ENCODE results near the gene RFX4. TPM values are rescaled to one million over a fixed set of nuclear protein-coding genes. Genes with fewer than 3 reads are reported as not detected.

The RFX4 gene
- total RNA-seq, 2 experiments from 2014 or later, result not detected

DNA sequence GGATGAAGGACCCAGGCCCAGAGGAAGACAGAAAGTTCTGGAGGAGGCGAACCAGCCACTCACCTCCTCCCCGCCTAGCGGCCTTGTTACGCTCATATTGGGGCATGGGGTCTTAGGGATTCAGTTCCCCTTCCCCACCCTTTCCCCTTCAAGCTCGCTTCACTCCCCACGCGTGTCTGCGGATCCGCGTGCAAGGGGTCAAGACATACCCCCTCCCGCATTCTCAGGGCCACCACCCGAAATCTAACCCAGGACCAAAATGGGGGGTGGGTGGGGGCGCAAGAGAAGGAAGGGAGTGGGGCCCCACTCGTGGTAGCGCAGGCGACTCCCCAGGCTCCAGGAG lies 584 bp upstream of the RFX4 start:
- Mint-ChIP-seq H3K4me1 (ENCODE audit: low read depth) (peaks cover 29% of the 10 kb centered on the region), H3K4me3 (peak overlapping the region; percentile 15), H3K27me3 (peaks cover 76% of the 10 kb centered on the region), H3K36me3 (ENCODE audit: low read depth) (no peaks in the 10 kb centered on the region), H3K9me3 (no peaks in the 10 kb centered on the region), H3K27ac (no peak overlapping the region)
- ChIA-PET POLR2A (no interaction called here), CTCF (no interaction called here)
- DNase-seq (no peak), ATAC-seq (no peak)
- TF ChIP-seq, protein P1, sequence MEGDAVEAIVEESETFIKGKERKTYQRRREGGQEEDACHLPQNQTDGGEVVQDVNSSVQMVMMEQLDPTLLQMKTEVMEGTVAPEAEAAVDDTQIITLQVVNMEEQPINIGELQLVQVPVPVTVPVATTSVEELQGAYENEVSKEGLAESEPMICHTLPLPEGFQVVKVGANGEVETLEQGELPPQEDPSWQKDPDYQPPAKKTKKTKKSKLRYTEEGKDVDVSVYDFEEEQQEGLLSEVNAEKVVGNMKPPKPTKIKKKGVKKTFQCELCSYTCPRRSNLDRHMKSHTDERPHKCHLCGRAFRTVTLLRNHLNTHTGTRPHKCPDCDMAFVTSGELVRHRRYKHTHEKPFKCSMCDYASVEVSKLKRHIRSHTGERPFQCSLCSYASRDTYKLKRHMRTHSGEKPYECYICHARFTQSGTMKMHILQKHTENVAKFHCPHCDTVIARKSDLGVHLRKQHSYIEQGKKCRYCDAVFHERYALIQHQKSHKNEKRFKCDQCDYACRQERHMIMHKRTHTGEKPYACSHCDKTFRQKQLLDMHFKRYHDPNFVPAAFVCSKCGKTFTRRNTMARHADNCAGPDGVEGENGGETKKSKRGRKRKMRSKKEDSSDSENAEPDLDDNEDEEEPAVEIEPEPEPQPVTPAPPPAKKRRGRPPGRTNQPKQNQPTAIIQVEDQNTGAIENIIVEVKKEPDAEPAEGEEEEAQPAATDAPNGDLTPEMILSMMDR (IDR thresholded peaks at IDR 0.05), result no peak
- intact Hi-C loops (cut with micrococcal nuclease), result no loop called here

DNA sequence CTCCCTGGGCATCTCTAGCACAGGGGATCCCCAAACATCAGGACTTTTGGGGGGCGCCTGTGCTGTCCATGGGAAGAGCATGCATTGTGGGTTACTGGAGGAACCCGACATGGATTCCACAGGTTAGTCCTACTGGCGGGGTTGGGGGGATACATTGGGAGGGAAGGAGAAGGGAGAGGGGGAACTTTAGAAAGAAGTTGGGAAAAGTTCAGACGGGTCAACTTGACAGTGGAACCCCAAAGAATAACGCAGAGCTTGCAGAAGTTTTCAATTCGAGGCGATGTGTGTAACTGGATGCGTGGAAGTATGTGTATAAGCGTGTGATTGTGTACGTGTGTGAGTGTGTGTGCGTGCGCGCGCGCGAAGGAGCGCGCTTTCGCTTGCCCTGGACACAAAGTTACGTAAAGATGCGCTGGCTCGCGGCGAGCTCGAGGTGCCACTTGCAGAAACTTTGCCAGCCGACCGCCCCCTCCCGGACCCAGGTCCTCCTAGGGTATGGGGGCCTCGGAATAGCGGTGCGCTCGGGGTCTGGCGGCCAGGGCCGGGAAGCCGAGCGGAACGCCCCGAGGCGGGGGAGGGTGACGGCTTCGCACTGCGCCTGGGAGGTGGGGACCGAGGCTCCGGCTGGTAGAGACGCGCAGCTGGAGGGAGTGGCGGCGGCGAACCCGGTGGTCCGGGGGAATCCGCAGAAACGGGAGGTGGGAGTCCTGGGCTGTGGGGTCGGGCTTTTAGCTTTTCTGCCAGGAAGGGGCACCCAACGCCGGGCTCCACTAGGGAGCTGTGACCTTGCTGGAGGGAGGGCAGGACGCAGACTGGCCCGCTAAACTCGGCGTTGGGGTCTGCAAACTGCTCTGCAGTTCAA lies 669 bp downstream of the RFX4 start:
- peak; percentile 45 for DNase-seq
- intact Hi-C loops (cut with micrococcal nuclease), result no loop called here
- no peak overlapping the region for H3K27ac Mint-ChIP-seq
- peak overlapping the region; percentile 57 for H3K4me3 Mint-ChIP-seq
- H3K27me3 Mint-ChIP-seq, result peaks cover 83% of the 10 kb centered on the region
- H3K9me3 Mint-ChIP-seq, result no peaks in the 10 kb centered on the region
- H3K36me3 Mint-ChIP-seq (ENCODE audit: low read depth), result no peaks in the 10 kb centered on the region
- POLR2A ChIA-PET, result no interaction called here
- TF ChIP-seq, protein P1 (IDR thresholded peaks at IDR 0.05), result no peak
- ATAC-seq, result peak; percentile 41
- peaks cover 29% of the 10 kb centered on the region for H3K4me1 Mint-ChIP-seq (ENCODE audit: low read depth)
- CTCF ChIA-PET, result no interaction called here

DNA sequence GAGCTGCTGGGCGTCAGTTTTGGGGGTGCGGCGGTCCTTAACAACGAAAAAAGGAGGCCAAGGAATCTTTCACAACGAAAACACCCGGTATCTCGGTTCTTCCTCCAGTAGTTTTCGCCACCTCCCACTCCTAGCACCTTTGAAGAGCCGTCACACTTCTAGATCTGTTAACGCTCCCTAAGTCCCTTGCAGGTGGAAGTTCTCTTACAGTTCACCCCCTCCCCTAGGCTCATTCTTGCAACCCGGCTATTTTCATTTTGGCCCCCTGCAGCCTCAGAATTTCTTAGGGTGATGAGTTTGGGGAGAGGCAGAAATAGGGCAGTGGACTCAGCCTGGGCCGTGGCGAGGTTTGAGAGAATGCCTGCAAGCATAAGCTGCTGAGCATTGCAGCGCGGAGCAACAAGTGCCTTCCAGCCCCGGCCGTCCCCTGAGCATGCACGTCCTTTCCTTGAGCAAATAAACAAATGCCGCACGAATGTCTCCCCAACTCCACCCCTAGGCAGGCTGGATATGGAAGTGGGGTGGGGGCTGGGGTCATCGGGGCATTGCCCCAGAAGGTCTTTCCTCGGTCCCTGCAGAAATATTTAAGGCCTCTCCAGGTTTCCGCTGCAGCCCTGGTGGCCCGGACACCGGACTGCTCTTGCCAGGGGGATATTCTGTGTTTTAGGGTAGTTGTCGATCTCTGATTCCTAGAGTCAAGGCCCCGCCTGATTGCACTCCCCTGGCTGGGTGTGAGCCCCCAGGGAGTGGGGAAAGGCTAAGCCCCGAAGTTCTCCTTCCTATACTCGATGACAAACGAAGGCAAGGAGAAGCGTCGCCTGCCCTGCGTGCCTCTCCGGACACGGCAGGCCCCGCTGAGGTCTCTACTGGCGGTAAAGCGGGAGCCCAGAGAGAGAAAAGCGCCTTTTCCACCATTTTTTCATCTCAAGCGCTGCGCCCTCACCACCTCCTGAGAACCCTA lies 1.6 kb downstream of the RFX4 start:
- TF ChIP-seq, protein P1 (IDR thresholded peaks at IDR 0.05), result no peak
- Mint-ChIP-seq H3K9me3 (no peaks in the 10 kb centered on the region), H3K4me3 (peak overlapping the region; percentile 57), H3K4me1 (ENCODE audit: low read depth) (peaks cover 29% of the 10 kb centered on the region), H3K36me3 (ENCODE audit: low read depth) (no peaks in the 10 kb centered on the region), H3K27ac (no peak overlapping the region), H3K27me3 (peaks cover 82% of the 10 kb centered on the region)
- intact Hi-C loops (cut with micrococcal nuclease), result no loop called here
- POLR2A ChIA-PET, result no interaction called here
- CTCF ChIA-PET, result no interaction called here
- ATAC-seq, result peak; percentile 21
- DNase-seq, result no peak

DNA sequence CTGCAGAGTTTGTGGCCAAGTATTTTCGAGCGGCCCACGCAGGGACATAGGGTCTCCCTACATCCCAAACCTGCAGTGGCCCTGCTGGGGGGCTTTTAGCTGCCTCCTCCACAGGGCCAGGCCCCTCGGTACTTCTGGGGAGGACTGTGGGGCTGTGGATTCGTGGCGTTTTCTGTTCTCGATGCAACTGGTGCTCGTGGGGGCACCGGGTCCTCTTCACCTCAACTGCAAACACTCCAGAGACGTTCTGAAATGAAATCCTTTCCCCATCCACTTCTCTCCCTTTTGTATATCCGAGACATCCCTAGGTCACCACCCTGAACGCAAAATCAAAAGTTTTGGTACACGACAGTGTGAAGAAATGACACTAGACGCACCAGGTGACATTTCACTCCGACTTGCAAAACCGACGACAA lies 2.3 kb downstream of the RFX4 start:
- intact Hi-C loops (cut with micrococcal nuclease), result no loop called here
- Mint-ChIP-seq H3K4me1 (ENCODE audit: low read depth) (peaks cover 29% of the 10 kb centered on the region), H3K36me3 (ENCODE audit: low read depth) (no peaks in the 10 kb centered on the region), H3K9me3 (no peaks in the 10 kb centered on the region), H3K27me3 (peaks cover 78% of the 10 kb centered on the region), H3K27ac (no peak overlapping the region), H3K4me3 (no peak overlapping the region)
- ATAC-seq, result no peak
- DNase-seq, result no peak
- CTCF ChIA-PET, result no interaction called here
- TF ChIP-seq, protein P1 (IDR thresholded peaks at IDR 0.05), result no peak
- POLR2A ChIA-PET, result no interaction called here
